ENCODE measurements around the gene GRAMD1A. TPM values are rescaled to one million over a fixed set of nuclear protein-coding genes. Genes with fewer than 3 reads are reported as not detected.
"Not testable (repeated sequence)": the region's sequence is repeated elsewhere in the genome, so short reads cannot be mapped to it uniquely, and the experiment has no call there.

GRAMD1A gene
- total RNA-seq, 1 experiment from 2014 or later = 125 TPM

DNA sequence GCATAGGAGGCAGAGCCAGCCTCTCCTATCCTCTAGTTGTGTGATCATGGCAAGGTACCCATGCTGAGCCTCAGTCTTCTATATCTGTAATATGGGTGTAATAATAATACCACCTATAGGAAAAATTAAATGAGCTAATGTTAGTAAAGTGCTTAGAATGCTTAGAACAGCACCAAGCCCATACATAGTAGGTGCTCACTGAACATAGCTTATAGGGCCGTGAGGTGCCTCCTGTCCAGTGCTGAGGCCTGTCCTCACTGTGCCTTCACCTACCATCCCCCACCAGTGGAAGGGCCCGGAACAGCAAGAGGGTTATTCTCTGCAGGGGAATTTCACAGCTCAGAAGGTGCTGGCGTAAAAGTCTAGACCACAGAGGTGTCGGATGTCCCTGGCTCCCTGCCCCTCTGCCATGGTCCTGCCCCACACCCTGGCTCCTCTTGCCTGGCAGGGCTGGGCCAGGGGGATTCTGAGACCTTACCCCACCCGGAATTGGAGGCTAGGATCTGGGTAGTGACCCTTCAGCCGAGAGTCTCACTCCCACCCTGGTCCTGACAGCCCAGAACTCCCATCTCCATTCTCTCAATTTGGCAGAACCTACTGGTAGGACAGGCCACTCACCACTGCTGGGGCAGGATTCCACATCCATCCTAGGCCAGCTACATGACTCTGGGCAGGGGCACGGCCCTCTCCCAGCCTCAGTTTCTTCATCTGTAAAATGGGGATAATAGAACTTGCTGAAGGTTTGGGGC, 27.9 kb downstream of the GRAMD1A start:
- Histone ChIP-seq H2BK5ac (ENCODE audit: insufficient read length, low read length) (no peak overlapping the region), H3K27ac (ENCODE audit: insufficient read length, low read depth, low read length) (no peak overlapping the region), H3K9me3 (ENCODE audit: control insufficient read depth, low read depth, low read length) (no peaks in the 10 kb centered on the region), H2BK12ac (ENCODE audit: insufficient read length, low read depth, low read length) (no peak overlapping the region), H3T11ph (ENCODE audit: low read length) (no peak overlapping the region), H2BK15ac (ENCODE audit: low read depth, low read length) (no peak overlapping the region), H2BK120ac (ENCODE audit: low read depth, low read length, poor library complexity, severe bottlenecking) (no peak overlapping the region), H3K79me2 (ENCODE audit: insufficient read depth, low read length) (no peaks in the 10 kb centered on the region), H3K9ac (ENCODE audit: extremely low read depth, insufficient read length, low read length) (no peak overlapping the region), H3K4me1 (ENCODE audit: insufficient read depth, low read length) (no peaks in the 10 kb centered on the region), H3K79me1 (ENCODE audit: insufficient read depth, low read depth, low read length, poor library complexity, severe bottlenecking) (no peaks in the 10 kb centered on the region), H3K23ac (ENCODE audit: insufficient read length, low read depth, low read length) (no peak overlapping the region), H2AK5ac (ENCODE audit: insufficient read length, low read length) (no peak overlapping the region), H3K56ac (ENCODE audit: insufficient read length, low read depth, low read length) (no peak overlapping the region), H3K4ac (ENCODE audit: low read depth, low read length) (no peak overlapping the region), H3K14ac (ENCODE audit: insufficient read depth, low read length) (no peak overlapping the region), H3K27me3 (ENCODE audit: insufficient read depth, low read length) (peaks cover 11% of the 10 kb centered on the region; the same call in 1 of the 2 replicates), H4K91ac (ENCODE audit: insufficient read length, low read depth, low read length) (no peak overlapping the region), H2BK20ac (ENCODE audit: low read depth, low read length, poor library complexity, severe bottlenecking) (no peak overlapping the region), H2AFZ (ENCODE audit: low read length) (no peak overlapping the region), H3K18ac (ENCODE audit: insufficient read length, low read depth, low read length) (no peak overlapping the region), H3K4me2 (ENCODE audit: insufficient read depth, insufficient read length, low read length) (no peak overlapping the region), H4K20me1 (ENCODE audit: control insufficient read depth, insufficient read depth, insufficient read length) (no peaks in the 10 kb centered on the region), H4K8ac (replicated peaks; ENCODE audit: insufficient read length, low read depth, low read length) (no peak overlapping the region), H4K5ac (ENCODE audit: insufficient read length, low read depth, low read length) (no peak overlapping the region), H3K23me2 (ENCODE audit: insufficient read length, low read depth, low read length, poor library complexity, severe bottlenecking) (peaks cover 8% of the 10 kb centered on the region)
- H3K4me3 Mint-ChIP-seq = no peak overlapping the region; a peak in 1 of 5 replicates
- TF ChIP-seq, protein P1, sequence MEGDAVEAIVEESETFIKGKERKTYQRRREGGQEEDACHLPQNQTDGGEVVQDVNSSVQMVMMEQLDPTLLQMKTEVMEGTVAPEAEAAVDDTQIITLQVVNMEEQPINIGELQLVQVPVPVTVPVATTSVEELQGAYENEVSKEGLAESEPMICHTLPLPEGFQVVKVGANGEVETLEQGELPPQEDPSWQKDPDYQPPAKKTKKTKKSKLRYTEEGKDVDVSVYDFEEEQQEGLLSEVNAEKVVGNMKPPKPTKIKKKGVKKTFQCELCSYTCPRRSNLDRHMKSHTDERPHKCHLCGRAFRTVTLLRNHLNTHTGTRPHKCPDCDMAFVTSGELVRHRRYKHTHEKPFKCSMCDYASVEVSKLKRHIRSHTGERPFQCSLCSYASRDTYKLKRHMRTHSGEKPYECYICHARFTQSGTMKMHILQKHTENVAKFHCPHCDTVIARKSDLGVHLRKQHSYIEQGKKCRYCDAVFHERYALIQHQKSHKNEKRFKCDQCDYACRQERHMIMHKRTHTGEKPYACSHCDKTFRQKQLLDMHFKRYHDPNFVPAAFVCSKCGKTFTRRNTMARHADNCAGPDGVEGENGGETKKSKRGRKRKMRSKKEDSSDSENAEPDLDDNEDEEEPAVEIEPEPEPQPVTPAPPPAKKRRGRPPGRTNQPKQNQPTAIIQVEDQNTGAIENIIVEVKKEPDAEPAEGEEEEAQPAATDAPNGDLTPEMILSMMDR (conservative IDR thresholded peaks at IDR 0.05) = no peak
- no peak for DNase-seq
- no peaks in the 10 kb centered on the region; a peak in 2 of 5 replicates for H3K9me3 Mint-ChIP-seq
- peaks cover 26 to 58% (median 46%) of the 10 kb centered on the region in 3 experiments; a peak in 6 of 7 replicates for H3K36me3 Mint-ChIP-seq (ENCODE audit: insufficient read depth in 1 of 3, low read depth in 3 of 3)
- H3K27me3 Mint-ChIP-seq (ENCODE audit: low read depth) = peaks cover 41% of the 10 kb centered on the region
- peak overlapping the region in 1 of 3 experiments; percentile 32; a peak in 2 of 7 replicates for H3K27ac Mint-ChIP-seq
- peaks cover 15 to 17% of the 10 kb centered on the region in 2 experiments for H3K4me1 Mint-ChIP-seq
- WGBS (ENCODE audit: extremely low coverage, insufficient read length, low lambda C conversion rate) = no CpG with 5 or more reads among the region's 7 CpGs

DNA sequence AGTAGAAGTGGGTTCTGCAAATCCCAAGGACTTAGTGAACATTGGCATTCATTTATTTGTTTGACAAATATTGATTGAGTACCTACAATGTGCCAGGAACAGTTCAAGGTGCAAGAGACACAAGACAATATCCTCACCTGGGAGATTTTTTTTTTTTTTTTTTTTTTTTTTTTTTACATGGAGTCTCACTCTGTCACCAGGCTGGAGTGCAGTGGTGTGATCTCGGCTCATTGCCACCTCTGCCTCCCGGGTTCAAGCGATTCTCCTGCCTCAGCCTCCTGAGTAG, 28.4 kb downstream of the GRAMD1A start:
- peaks cover 11% of the 10 kb centered on the region; the same call in 1 of the 2 replicates for H3K27me3 ChIP-seq (ENCODE audit: insufficient read depth, low read length)
- H3K4me2 ChIP-seq (ENCODE audit: insufficient read depth, insufficient read length, low read length); H3K4me1 ChIP-seq (ENCODE audit: insufficient read depth, low read length); H3K27ac ChIP-seq (ENCODE audit: insufficient read length, low read depth, low read length); H3K23ac ChIP-seq (ENCODE audit: insufficient read length, low read depth, low read length); H4K20me1 ChIP-seq (ENCODE audit: control insufficient read depth, insufficient read depth, insufficient read length); H3K56ac ChIP-seq (ENCODE audit: insufficient read length, low read depth, low read length); H3K27ac Mint-ChIP-seq; H4K8ac ChIP-seq (replicated peaks; ENCODE audit: insufficient read length, low read depth, low read length); H2BK12ac ChIP-seq (ENCODE audit: insufficient read length, low read depth, low read length); H3K23me2 ChIP-seq (ENCODE audit: insufficient read length, low read depth, low read length, poor library complexity, severe bottlenecking); H4K91ac ChIP-seq (ENCODE audit: insufficient read length, low read depth, low read length); H2BK5ac ChIP-seq (ENCODE audit: insufficient read length, low read length); H4K5ac ChIP-seq (ENCODE audit: insufficient read length, low read depth, low read length); H3K9me3 Mint-ChIP-seq; H2BK120ac ChIP-seq (ENCODE audit: low read depth, low read length, poor library complexity, severe bottlenecking); H3K4me3 Mint-ChIP-seq; H3K79me1 ChIP-seq (ENCODE audit: insufficient read depth, low read depth, low read length, poor library complexity, severe bottlenecking); H3K9me3 ChIP-seq (ENCODE audit: control insufficient read depth, low read depth, low read length); H3K79me2 ChIP-seq (ENCODE audit: insufficient read depth, low read length); H3K9ac ChIP-seq (ENCODE audit: extremely low read depth, insufficient read length, low read length); H2AFZ ChIP-seq (ENCODE audit: low read length); H3K18ac ChIP-seq (ENCODE audit: insufficient read length, low read depth, low read length); H2AK5ac ChIP-seq (ENCODE audit: insufficient read length, low read length); H3T11ph ChIP-seq (ENCODE audit: low read length); DNase-seq; H3K14ac ChIP-seq (ENCODE audit: insufficient read depth, low read length); H3K4ac ChIP-seq (ENCODE audit: low read depth, low read length); H2BK20ac ChIP-seq (ENCODE audit: low read depth, low read length, poor library complexity, severe bottlenecking); H2BK15ac ChIP-seq (ENCODE audit: low read depth, low read length): not testable (repeated sequence)
- Mint-ChIP-seq H3K27me3 (ENCODE audit: low read depth) (peaks cover 46% of the 10 kb centered on the region), H3K4me1 (peaks cover 15 to 17% of the 10 kb centered on the region in 2 experiments), H3K36me3 (ENCODE audit: insufficient read depth in 1 of 3, low read depth in 3 of 3) (peaks cover 25 to 57% (median 43%) of the 10 kb centered on the region in 3 experiments; a peak in 6 of 7 replicates)
- WGBS (ENCODE audit: extremely low coverage, insufficient read length, low lambda C conversion rate) = no CpG with 5 or more reads among the region's 3 CpGs
